HepG2 (cell line): ENCODE results near the gene PIK3R1.

Source experiments
- AGO1 ChIP-seq: fragments of 200-400 bp; formaldehyde crosslinking; IDR thresholded peaks from 2 replicates; pipeline ENCODE4 v1.6.1; 2017; ENCODE audit warnings: mild to moderate bottlenecking, low read depth, low read length, moderate library complexity; ENCODE audit not compliant: poor library complexity, severe bottlenecking
- MBNL3 ChIP-seq: fragments of 250-450 bp; sonication (Bioruptor Pico); conservative IDR thresholded peaks from 2 replicates; pipeline ENCODE4 v1.8.0; 2022; ENCODE audit warnings: mild to moderate bottlenecking, inconsistent platforms
- NCOA2 ChIP-seq: sonication (generic); formaldehyde crosslinking; IDR thresholded peaks from 2 replicates; pipeline ENCODE4 v1.8.0; 2022; ENCODE audit warnings: inconsistent platforms
- RNF2 ChIP-seq: fragments of 450-650 bp; conservative IDR thresholded peaks from 2 replicates; pipeline ENCODE4 v1.6.1; 2016; ENCODE audit warnings: low read depth
- SMC3 ChIP-seq: IDR thresholded peaks from 2 replicates; pipeline ENCODE4 v1.6.1; 2011; ENCODE audit warnings: low read length, improper control_type of control experiment
- ZNF451 ChIP-seq: sonication (generic); formaldehyde crosslinking; IDR thresholded peaks from 2 replicates; pipeline ENCODE4 v1.5.0; 2020; ENCODE audit warnings: mild to moderate bottlenecking, missing genetic modification reagents
- TF ChIP-seq, protein P1 (sequence below): sonication (generic); formaldehyde crosslinking; IDR thresholded peaks from 2 replicates; pipeline ENCODE4 v1.4.0; 2020; ENCODE audit warnings: missing genetic modification reagents
- TF ChIP-seq, protein P2 (sequence below): sonication (generic); formaldehyde crosslinking; IDR thresholded peaks from 2 replicates; pipeline ENCODE4 v1.4.0; 2020; ENCODE audit warnings: mild to moderate bottlenecking, missing genetic modification reagents
- TF ChIP-seq, protein P3 (sequence below): sonication (generic); formaldehyde crosslinking; IDR thresholded peaks from 2 replicates; pipeline ENCODE4 v1.4.0; 2020; ENCODE audit warnings: low read depth, missing genetic modification reagents
- TF ChIP-seq, protein P4 (sequence below): sonication (generic); formaldehyde crosslinking; IDR thresholded peaks from 2 replicates; pipeline ENCODE4 v1.9.0; 2021; ENCODE audit warnings: missing genetic modification reagents, borderline replicate concordance
- TF ChIP-seq, protein P5 (sequence below): sonication (generic); formaldehyde crosslinking; IDR thresholded peaks from 2 replicates; pipeline ENCODE4 v1.5.0; 2020; ENCODE audit warnings: mild to moderate bottlenecking, missing genetic modification reagents, moderate library complexity
- TF ChIP-seq, protein P6 (sequence below): IDR thresholded peaks from 2 replicates; pipeline ENCODE4 v1.6.1; 2016; ENCODE audit warnings: control low read depth
- TF ChIP-seq, protein P7 (sequence below): sonication (generic); formaldehyde crosslinking; IDR thresholded peaks from 2 replicates; pipeline ENCODE4 v1.4.0; 2020; ENCODE audit warnings: missing genetic modification reagents

DNA sequence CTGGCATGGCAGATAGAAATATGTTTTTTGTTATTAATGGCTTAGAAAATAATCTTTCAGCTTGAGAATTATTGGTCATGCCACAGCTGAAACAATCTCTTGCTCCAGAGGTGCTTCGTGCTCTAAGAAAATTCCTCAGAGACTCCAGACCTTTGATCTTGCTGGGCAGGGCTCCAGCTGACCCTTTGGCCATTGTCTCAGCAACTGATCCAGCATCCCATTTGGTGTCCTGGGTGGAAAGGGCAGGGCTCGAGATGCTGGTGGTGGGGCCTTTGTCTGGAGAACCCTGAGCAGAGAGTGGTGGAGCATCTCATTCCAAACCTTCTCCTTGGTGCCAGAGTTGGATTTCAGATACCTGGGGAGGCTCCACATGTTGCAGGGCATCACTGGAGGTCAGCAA, 43.2 kb upstream of the PIK3R1 start:
- TF ChIP-seq, protein P1, sequence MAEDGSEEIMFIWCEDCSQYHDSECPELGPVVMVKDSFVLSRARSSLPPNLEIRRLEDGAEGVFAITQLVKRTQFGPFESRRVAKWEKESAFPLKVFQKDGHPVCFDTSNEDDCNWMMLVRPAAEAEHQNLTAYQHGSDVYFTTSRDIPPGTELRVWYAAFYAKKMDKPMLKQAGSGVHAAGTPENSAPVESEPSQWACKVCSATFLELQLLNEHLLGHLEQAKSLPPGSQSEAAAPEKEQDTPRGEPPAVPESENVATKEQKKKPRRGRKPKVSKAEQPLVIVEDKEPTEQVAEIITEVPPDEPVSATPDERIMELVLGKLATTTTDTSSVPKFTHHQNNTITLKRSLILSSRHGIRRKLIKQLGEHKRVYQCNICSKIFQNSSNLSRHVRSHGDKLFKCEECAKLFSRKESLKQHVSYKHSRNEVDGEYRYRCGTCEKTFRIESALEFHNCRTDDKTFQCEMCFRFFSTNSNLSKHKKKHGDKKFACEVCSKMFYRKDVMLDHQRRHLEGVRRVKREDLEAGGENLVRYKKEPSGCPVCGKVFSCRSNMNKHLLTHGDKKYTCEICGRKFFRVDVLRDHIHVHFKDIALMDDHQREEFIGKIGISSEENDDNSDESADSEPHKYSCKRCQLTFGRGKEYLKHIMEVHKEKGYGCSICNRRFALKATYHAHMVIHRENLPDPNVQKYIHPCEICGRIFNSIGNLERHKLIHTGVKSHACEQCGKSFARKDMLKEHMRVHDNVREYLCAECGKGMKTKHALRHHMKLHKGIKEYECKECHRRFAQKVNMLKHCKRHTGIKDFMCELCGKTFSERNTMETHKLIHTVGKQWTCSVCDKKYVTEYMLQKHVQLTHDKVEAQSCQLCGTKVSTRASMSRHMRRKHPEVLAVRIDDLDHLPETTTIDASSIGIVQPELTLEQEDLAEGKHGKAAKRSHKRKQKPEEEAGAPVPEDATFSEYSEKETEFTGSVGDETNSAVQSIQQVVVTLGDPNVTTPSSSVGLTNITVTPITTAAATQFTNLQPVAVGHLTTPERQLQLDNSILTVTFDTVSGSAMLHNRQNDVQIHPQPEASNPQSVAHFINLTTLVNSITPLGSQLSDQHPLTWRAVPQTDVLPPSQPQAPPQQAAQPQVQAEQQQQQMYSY: no peak
- TF ChIP-seq, protein P2, sequence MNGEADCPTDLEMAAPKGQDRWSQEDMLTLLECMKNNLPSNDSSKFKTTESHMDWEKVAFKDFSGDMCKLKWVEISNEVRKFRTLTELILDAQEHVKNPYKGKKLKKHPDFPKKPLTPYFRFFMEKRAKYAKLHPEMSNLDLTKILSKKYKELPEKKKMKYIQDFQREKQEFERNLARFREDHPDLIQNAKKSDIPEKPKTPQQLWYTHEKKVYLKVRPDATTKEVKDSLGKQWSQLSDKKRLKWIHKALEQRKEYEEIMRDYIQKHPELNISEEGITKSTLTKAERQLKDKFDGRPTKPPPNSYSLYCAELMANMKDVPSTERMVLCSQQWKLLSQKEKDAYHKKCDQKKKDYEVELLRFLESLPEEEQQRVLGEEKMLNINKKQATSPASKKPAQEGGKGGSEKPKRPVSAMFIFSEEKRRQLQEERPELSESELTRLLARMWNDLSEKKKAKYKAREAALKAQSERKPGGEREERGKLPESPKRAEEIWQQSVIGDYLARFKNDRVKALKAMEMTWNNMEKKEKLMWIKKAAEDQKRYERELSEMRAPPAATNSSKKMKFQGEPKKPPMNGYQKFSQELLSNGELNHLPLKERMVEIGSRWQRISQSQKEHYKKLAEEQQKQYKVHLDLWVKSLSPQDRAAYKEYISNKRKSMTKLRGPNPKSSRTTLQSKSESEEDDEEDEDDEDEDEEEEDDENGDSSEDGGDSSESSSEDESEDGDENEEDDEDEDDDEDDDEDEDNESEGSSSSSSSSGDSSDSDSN (CRISPR knock-in tag): no peak
- TF ChIP-seq RNF2 (no peak), MBNL3 (CRISPR knock-in tag) (no peak), NCOA2 (CRISPR knock-in tag) (no peak), ZNF451 (CRISPR knock-in tag) (no peak), AGO1 (no peak), SMC3 (no peak)
- TF ChIP-seq, protein P3, sequence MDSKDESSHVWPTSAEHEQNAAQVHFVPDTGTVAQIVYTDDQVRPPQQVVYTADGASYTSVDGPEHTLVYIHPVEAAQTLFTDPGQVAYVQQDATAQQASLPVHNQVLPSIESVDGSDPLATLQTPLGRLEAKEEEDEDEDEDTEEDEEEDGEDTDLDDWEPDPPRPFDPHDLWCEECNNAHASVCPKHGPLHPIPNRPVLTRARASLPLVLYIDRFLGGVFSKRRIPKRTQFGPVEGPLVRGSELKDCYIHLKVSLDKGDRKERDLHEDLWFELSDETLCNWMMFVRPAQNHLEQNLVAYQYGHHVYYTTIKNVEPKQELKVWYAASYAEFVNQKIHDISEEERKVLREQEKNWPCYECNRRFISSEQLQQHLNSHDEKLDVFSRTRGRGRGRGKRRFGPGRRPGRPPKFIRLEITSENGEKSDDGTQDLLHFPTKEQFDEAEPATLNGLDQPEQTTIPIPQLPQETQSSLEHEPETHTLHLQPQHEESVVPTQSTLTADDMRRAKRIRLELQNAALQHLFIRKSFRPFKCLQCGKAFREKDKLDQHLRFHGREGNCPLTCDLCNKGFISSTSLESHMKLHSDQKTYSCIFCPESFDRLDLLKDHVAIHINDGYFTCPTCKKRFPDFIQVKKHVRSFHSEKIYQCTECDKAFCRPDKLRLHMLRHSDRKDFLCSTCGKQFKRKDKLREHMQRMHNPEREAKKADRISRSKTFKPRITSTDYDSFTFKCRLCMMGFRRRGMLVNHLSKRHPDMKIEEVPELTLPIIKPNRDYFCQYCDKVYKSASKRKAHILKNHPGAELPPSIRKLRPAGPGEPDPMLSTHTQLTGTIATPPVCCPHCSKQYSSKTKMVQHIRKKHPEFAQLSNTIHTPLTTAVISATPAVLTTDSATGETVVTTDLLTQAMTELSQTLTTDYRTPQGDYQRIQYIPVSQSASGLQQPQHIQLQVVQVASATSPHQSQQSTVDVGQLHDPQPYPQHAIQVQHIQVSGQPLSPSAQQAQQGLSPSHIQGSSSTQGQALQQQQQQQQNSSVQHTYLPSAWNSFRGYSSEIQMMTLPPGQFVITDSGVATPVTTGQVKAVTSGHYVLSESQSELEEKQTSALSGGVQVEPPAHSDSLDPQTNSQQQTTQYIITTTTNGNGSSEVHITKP (CRISPR knock-in tag): no peak
- TF ChIP-seq, protein P4, sequence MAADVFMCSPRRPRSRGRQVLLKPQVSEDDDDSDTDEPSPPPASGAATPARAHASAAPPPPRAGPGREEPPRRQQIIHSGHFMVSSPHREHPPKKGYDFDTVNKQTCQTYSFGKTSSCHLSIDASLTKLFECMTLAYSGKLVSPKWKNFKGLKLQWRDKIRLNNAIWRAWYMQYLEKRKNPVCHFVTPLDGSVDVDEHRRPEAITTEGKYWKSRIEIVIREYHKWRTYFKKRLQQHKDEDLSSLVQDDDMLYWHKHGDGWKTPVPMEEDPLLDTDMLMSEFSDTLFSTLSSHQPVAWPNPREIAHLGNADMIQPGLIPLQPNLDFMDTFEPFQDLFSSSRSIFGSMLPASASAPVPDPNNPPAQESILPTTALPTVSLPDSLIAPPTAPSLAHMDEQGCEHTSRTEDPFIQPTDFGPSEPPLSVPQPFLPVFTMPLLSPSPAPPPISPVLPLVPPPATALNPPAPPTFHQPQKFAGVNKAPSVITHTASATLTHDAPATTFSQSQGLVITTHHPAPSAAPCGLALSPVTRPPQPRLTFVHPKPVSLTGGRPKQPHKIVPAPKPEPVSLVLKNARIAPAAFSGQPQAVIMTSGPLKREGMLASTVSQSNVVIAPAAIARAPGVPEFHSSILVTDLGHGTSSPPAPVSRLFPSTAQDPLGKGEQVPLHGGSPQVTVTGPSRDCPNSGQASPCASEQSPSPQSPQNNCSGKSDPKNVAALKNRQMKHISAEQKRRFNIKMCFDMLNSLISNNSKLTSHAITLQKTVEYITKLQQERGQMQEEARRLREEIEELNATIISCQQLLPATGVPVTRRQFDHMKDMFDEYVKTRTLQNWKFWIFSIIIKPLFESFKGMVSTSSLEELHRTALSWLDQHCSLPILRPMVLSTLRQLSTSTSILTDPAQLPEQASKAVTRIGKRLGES (CRISPR knock-in tag): no peak
- TF ChIP-seq, protein P5, sequence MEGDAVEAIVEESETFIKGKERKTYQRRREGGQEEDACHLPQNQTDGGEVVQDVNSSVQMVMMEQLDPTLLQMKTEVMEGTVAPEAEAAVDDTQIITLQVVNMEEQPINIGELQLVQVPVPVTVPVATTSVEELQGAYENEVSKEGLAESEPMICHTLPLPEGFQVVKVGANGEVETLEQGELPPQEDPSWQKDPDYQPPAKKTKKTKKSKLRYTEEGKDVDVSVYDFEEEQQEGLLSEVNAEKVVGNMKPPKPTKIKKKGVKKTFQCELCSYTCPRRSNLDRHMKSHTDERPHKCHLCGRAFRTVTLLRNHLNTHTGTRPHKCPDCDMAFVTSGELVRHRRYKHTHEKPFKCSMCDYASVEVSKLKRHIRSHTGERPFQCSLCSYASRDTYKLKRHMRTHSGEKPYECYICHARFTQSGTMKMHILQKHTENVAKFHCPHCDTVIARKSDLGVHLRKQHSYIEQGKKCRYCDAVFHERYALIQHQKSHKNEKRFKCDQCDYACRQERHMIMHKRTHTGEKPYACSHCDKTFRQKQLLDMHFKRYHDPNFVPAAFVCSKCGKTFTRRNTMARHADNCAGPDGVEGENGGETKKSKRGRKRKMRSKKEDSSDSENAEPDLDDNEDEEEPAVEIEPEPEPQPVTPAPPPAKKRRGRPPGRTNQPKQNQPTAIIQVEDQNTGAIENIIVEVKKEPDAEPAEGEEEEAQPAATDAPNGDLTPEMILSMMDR (CRISPR knock-in tag): no peak
- TF ChIP-seq, protein P6, sequence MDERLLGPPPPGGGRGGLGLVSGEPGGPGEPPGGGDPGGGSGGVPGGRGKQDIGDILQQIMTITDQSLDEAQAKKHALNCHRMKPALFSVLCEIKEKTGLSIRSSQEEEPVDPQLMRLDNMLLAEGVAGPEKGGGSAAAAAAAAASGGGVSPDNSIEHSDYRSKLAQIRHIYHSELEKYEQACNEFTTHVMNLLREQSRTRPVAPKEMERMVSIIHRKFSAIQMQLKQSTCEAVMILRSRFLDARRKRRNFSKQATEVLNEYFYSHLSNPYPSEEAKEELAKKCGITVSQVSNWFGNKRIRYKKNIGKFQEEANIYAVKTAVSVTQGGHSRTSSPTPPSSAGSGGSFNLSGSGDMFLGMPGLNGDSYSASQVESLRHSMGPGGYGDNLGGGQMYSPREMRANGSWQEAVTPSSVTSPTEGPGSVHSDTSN (CRISPR knock-in tag): no peak
- TF ChIP-seq, protein P7, sequence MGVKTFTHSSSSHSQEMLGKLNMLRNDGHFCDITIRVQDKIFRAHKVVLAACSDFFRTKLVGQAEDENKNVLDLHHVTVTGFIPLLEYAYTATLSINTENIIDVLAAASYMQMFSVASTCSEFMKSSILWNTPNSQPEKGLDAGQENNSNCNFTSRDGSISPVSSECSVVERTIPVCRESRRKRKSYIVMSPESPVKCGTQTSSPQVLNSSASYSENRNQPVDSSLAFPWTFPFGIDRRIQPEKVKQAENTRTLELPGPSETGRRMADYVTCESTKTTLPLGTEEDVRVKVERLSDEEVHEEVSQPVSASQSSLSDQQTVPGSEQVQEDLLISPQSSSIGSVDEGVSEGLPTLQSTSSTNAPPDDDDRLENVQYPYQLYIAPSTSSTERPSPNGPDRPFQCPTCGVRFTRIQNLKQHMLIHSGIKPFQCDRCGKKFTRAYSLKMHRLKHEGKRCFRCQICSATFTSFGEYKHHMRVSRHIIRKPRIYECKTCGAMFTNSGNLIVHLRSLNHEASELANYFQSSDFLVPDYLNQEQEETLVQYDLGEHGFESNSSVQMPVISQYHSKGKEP (CRISPR knock-in tag): no peak
